Measurements from ENCODE around the gene SLC25A26.
A peak's percentile ranks its signal among the peaks of the same experiment; 100 is the strongest.
"Not testable (repeated sequence)": the region's sequence is repeated elsewhere in the genome, so short reads cannot be mapped to it uniquely, and the experiment has no call there.

SLC25A26 gene

GRCh38 chr3:66224220-66224619 is 3.4 kb downstream of the SLC25A26 start:
- DNase-seq, result no peak

GRCh38 chr3:66226093-66226492 is 5.3 kb downstream of the SLC25A26 start:
- DNase-seq, result not testable (repeated sequence)

GRCh38 chr3:66227051-66227450 is 6.2 kb downstream of the SLC25A26 start:
- DNase-seq, result no peak

- no peak for DNase-seq
Measured at GRCh38 chr3:66227915-66228314, 7.1 kb downstream of the SLC25A26 start.

GRCh38 chr3:66228707-66229106 is 7.9 kb downstream of the SLC25A26 start:
- no peak for DNase-seq

- no peak for DNase-seq
Measured at GRCh38 chr3:66229931-66230330, 9.1 kb downstream of the SLC25A26 start.

GRCh38 chr3:66233033-66233432 is 12.2 kb downstream of the SLC25A26 start:
- no peak for DNase-seq

- DNase-seq, result no peak
Measured at GRCh38 chr3:66236281-66236680, 15.5 kb downstream of the SLC25A26 start.

GRCh38 chr3:66237552-66237951 is 16.8 kb downstream of the SLC25A26 start:
- DNase-seq, result no peak

GRCh38 chr3:66239513-66240123 is 18.8 kb downstream of the SLC25A26 start:
- no peak for DNase-seq

GRCh38 chr3:66241466-66241865 is 20.7 kb downstream of the SLC25A26 start:
- no peak for DNase-seq

GRCh38 chr3:66242788-66243464 is 22.1 kb downstream of the SLC25A26 start:
- DNase-seq, result no peak

GRCh38 chr3:66248641-66249040 is 27.8 kb downstream of the SLC25A26 start:
- no peak for DNase-seq

- DNase-seq, result peak; percentile 17
Measured at GRCh38 chr3:66253790-66254620, 33.2 kb downstream of the SLC25A26 start.

- no peak for DNase-seq
Measured at GRCh38 chr3:66255865-66256264, 35.1 kb downstream of the SLC25A26 start.

GRCh38 chr3:66256806-66257205 is 36.0 kb downstream of the SLC25A26 start:
- no peak for DNase-seq

GRCh38 chr3:66259566-66260255 is 38.9 kb downstream of the SLC25A26 start:
- DNase-seq, result no peak

GRCh38 chr3:66260431-66260830 is 39.6 kb downstream of the SLC25A26 start:
- DNase-seq, result no peak

GRCh38 chr3:66261355-66261754 is 40.6 kb downstream of the SLC25A26 start:
- DNase-seq, result no peak

- no peak for DNase-seq
Measured at GRCh38 chr3:66265649-66266048, 44.8 kb downstream of the SLC25A26 start.

- no peak for DNase-seq
Measured at GRCh38 chr3:66266551-66266950, 45.8 kb downstream of the SLC25A26 start.

- DNase-seq, result no peak
Measured at GRCh38 chr3:66267031-66267430, 46.2 kb downstream of the SLC25A26 start.

GRCh38 chr3:66267906-66268305 is 47.1 kb downstream of the SLC25A26 start:
- no peak for DNase-seq
